AG04449 (cell line): ENCODE results near the gene ACAD9.
A peak's percentile ranks its signal among the peaks of the same experiment; 100 is the strongest.

Source experiments
- CTCF ChIA-PET: fragments of 350-600 bp; formaldehyde crosslinking; extraction: SDS; loops from one replicate; lab custom pipeline; 2021; ENCODE audit warnings: antibody characterized with exemption; lab: Yijun Ruan, JAX
- POLR2A ChIA-PET: fragments of 400-600, 350-600 bp; formaldehyde crosslinking; extraction: SDS; loops from one replicate; lab custom pipeline; 2020; ENCODE audit warnings: antibody characterized with exemption, inconsistent platforms; lab: Yijun Ruan, JAX
- DNase-seq: peaks from one replicate; pipeline ENCODE4 v3.0.0-alpha.2; 2010; ENCODE audit warnings: low read depth, low spot score
- H3K4me3 ChIP-seq: 2 replicates; pipeline ENCODE4 v1.5.1; 2011; ENCODE audit warnings: low read depth, mild to moderate bottlenecking, control low read depth, low read length
- TF ChIP-seq, protein P1 (sequence below): IDR thresholded peaks from one replicate; pipeline ENCODE4 v1.5.1; 2011; ENCODE audit warnings: mild to moderate bottlenecking, moderate library complexity, low read length, control low read depth, inconsistent platforms; ENCODE audit not compliant: insufficient read depth; ENCODE audit errors: missing control alignments

The ACAD9 gene

GRCh38 chr3:128849911-128850455 lies 29.4 kb upstream of the ACAD9 start:
- DNase-seq: no peak
- TF ChIP-seq, protein P1, sequence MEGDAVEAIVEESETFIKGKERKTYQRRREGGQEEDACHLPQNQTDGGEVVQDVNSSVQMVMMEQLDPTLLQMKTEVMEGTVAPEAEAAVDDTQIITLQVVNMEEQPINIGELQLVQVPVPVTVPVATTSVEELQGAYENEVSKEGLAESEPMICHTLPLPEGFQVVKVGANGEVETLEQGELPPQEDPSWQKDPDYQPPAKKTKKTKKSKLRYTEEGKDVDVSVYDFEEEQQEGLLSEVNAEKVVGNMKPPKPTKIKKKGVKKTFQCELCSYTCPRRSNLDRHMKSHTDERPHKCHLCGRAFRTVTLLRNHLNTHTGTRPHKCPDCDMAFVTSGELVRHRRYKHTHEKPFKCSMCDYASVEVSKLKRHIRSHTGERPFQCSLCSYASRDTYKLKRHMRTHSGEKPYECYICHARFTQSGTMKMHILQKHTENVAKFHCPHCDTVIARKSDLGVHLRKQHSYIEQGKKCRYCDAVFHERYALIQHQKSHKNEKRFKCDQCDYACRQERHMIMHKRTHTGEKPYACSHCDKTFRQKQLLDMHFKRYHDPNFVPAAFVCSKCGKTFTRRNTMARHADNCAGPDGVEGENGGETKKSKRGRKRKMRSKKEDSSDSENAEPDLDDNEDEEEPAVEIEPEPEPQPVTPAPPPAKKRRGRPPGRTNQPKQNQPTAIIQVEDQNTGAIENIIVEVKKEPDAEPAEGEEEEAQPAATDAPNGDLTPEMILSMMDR: peak; percentile 25
- POLR2A ChIA-PET: no interaction called here
- CTCF ChIA-PET: interaction anchor here (0.8 to 6.7 kb wide), 4 partner anchors 18 to 232 kb away, joined by 3 to 66 read pairs (median 4); no protein-coding TSS in a partner anchor
- H3K4me3 ChIP-seq: no peak overlapping the region

DNA sequence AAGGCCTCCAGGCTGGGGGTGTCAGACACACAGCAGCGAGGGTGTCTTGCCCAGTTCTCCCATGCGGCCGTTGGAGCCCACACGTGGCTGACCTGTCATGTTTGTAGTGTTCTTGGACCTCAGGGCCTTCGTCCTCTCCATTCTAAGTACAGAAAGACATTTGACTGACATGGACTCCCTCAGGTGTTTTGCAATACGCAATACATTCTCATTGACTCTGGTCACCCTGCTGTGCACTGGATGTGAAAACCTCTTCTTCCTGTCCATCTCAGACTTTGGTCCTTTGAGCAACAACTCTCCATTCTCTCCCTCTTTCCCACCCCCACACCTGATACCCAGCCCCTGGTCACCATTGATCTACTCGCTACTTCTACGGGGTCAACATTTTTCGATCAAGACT lies 28.9 kb upstream of the ACAD9 start:
- TF ChIP-seq, protein P1: no peak
- H3K4me3 ChIP-seq: no peak overlapping the region
- ChIA-PET CTCF (interaction anchor here (1.7 to 6.7 kb wide), 2 partner anchors 170 to 233 kb away, joined by 4 to 66 read pairs; no protein-coding TSS in a partner anchor), POLR2A (no interaction called here)
- no peak for DNase-seq

- TF ChIP-seq, protein P1: no peak
- no peak for DNase-seq
- ChIA-PET POLR2A (no interaction called here), CTCF (interaction anchor here (0.8 to 1.0 kb wide), 2 partner anchors 23 to 234 kb away, joined by 3 read pairs; no protein-coding TSS in a partner anchor)
- H3K4me3 ChIP-seq: no peak overlapping the region
These were observed 27.8 kb upstream of the ACAD9 start for GRCh38 chr3:128851601-128852000.

DNA sequence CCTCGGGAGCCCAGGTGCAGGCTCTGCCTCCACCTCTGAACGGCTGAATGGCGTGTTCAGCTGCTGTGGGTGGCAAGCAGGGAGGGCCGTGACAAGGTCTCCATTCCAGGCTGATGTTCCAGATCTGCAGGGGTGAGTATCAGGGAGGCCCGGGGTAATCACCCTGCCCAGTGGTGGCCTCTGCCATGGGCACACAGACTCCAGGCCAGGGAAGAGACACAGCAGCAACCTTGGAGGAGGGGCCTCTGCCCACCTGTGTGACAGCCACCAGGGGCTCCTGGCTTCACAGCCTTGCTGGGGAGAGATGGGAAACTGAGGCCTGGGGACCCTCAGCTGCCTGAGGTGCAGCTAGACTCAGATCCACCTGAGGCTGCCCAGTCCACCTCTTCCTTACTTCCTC lies 25.6 kb upstream of the ACAD9 start:
- DNase-seq: no peak
- CTCF ChIA-PET: no interaction called here
- no peak overlapping the region for H3K4me3 ChIP-seq
- POLR2A ChIA-PET: no interaction called here
- TF ChIP-seq, protein P1: no peak

- CTCF ChIA-PET: no interaction called here
- POLR2A ChIA-PET: no interaction called here
- TF ChIP-seq, protein P1: no peak
- H3K4me3 ChIP-seq: no peak overlapping the region
- no peak for DNase-seq
These were observed 24.9 kb upstream of the ACAD9 start for GRCh38 chr3:128854475-128854874.

DNA sequence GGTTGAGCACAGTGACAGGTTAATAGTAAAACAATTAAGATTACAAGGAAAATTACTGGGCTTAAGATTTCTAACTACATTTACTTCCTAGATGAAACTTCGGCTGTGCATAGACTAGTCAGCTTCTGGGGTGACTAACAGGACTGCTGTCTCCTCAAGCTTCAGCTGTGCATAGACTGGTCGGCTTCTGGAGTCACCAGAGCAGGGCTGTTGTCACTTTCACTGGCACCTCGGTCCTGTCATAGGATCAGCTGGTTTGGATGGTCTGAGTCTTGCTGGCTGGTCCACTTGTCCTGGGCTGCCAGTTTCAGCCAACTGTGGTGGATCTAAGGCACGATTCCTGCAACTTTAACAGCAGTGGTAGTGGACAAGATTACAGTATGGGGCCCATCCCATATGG lies 23.9 kb upstream of the ACAD9 start:
- CTCF ChIA-PET: interaction anchor here (1.5 kb wide), 1 partner anchor 10 kb away, joined by 5 read pairs; no protein-coding TSS in a partner anchor
- POLR2A ChIA-PET: no interaction called here
- DNase-seq: no peak
- TF ChIP-seq, protein P1: no peak
- H3K4me3 ChIP-seq: no peak overlapping the region
